PFSK-1 (cell line): Measurements from ENCODE around the gene MCM5.

Experiments used
- FOXP2 ChIP-seq: optimal IDR thresholded peaks from 2 replicates; pipeline ENCODE3; 2011; ENCODE audit warnings: borderline replicate concordance, control low read depth, inconsistent platforms; ENCODE audit not compliant: insufficient read depth; ENCODE audit errors: extremely low read length, extremely low read depth
- POLR2AphosphoS5 ChIP-seq: IDR thresholded peaks from 2 replicates; pipeline ENCODE4 v1.6.1; 2012; ENCODE audit warnings: low read depth, mild to moderate bottlenecking, control low read depth, low read length, moderate library complexity
- SIN3A ChIP-seq: IDR thresholded peaks from 2 replicates; pipeline ENCODE4 v1.6.1; 2012; ENCODE audit warnings: mild to moderate bottlenecking, low read length, moderate library complexity, borderline replicate concordance; ENCODE audit not compliant: insufficient read depth
- TAF1 ChIP-seq: IDR thresholded peaks from 2 replicates; pipeline ENCODE4 v1.6.1; 2012; ENCODE audit warnings: low read length, control low read depth, borderline replicate concordance; ENCODE audit not compliant: insufficient read depth
- TF ChIP-seq, protein P1 (sequence below), 2 experiments: IDR thresholded peaks; 2 replicates each; pipeline versions ENCODE4 v1.6.1 to v1.8.0; 2011 to 2012; ENCODE audit warnings: low read depth in 2 of 2, low read length in 2 of 2, control low read depth in 1 of 2, inconsistent platforms in 1 of 2, mild to moderate bottlenecking in 1 of 2, moderate library complexity in 1 of 2; ENCODE audit not compliant: insufficient read depth in 1 of 2

The MCM5 gene

GRCh38 chr22:35452810-35453743, 53.1 kb downstream of the MCM5 start:
- TF ChIP-seq POLR2AphosphoS5: no peak
- no peak for TF ChIP-seq TAF1
- no peak for TF ChIP-seq FOXP2
- TF ChIP-seq SIN3A: no peak
- TF ChIP-seq, protein P1, sequence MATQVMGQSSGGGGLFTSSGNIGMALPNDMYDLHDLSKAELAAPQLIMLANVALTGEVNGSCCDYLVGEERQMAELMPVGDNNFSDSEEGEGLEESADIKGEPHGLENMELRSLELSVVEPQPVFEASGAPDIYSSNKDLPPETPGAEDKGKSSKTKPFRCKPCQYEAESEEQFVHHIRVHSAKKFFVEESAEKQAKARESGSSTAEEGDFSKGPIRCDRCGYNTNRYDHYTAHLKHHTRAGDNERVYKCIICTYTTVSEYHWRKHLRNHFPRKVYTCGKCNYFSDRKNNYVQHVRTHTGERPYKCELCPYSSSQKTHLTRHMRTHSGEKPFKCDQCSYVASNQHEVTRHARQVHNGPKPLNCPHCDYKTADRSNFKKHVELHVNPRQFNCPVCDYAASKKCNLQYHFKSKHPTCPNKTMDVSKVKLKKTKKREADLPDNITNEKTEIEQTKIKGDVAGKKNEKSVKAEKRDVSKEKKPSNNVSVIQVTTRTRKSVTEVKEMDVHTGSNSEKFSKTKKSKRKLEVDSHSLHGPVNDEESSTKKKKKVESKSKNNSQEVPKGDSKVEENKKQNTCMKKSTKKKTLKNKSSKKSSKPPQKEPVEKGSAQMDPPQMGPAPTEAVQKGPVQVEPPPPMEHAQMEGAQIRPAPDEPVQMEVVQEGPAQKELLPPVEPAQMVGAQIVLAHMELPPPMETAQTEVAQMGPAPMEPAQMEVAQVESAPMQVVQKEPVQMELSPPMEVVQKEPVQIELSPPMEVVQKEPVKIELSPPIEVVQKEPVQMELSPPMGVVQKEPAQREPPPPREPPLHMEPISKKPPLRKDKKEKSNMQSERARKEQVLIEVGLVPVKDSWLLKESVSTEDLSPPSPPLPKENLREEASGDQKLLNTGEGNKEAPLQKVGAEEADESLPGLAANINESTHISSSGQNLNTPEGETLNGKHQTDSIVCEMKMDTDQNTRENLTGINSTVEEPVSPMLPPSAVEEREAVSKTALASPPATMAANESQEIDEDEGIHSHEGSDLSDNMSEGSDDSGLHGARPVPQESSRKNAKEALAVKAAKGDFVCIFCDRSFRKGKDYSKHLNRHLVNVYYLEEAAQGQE (IDR thresholded peaks at IDR 0.05; ENCODE audit: insufficient read depth in 1 of 2, low read depth in 2 of 2, low read length in 2 of 2): no peak

DNA sequence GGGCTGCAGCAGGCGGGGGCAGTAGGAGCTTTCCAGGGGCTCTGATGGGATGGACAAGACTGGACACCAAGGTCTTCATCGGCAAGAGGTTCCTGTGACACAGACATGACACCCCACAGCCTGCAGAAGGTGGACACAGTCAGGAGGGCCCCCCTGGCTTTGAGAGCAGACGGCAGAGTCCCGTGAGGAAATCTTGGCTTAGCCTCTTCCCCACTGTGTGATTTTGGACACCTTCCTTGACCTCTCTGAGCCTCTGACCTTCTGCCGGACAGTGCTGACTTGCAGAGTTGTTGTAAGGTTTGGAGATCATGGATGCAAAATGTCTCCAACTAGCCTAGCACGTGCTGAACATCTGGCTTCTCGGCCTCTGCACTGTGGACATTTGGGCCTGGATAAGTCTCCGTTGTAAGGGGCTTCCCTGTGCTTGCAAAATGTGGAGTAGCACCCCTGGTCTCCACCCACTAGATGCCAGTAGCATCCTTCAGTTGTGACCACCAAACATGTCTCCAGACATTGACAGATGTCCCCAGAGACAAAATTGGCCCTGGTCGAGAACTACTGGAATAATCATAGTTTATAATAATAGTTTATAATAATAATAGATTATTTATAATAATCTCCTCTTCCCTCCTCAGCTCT, 54.6 kb downstream of the MCM5 start:
- TF ChIP-seq TAF1 (no peak), POLR2AphosphoS5 (no peak)
- TF ChIP-seq, protein P1 (IDR thresholded peaks at IDR 0.05; ENCODE audit: insufficient read depth in 1 of 2, low read depth in 2 of 2, low read length in 2 of 2): no peak

DNA sequence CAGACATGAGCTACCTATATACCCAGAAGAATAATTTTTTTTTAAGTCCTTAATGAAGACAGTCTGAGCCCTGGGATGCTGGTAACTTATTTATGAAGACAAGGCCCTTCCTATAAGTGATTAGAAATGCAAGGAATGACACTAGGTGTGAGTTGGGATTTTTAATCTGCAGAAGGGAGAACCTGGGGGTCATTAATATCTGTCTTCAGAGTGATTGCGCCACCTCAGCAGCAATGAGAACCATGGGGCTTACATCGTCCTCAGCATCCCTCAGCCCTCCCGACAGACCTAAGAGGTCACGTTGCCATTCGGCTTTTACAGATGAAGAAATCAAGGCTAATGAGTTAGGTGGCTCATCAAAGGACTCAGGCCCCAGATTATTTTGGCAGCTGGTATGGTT, 55.6 kb downstream of the MCM5 start:
- TF ChIP-seq FOXP2 (no peak), SIN3A (no peak), POLR2AphosphoS5 (no peak), TAF1 (no peak)
- TF ChIP-seq, protein P1 (IDR thresholded peaks at IDR 0.05; ENCODE audit: insufficient read depth in 1 of 2, low read depth in 2 of 2, low read length in 2 of 2): no peak

DNA sequence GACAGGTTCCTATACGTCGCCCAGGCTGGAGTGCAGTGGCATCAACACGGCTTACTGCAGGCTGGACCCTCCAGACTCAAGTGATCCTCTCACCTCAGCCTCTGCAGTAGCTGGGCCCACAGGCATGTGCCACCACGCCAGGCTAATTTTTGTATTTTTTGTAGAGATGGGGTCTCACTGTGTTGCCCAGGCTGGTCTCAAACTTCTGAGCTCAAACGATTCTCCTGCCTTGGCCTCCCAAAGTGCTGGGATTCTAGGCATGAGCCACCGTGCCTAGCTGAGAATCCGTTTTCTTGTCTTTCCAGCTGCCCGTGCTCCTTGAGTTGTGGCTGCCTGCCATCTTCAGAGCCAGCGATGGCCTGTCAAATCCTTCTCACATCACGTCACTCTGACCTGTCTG, 56.8 kb downstream of the MCM5 start:
- TF ChIP-seq, protein P1 (IDR thresholded peaks at IDR 0.05; ENCODE audit: insufficient read depth in 1 of 2, low read depth in 2 of 2, low read length in 2 of 2): no peak
- TF ChIP-seq TAF1 (no peak), SIN3A (no peak), POLR2AphosphoS5 (no peak), FOXP2 (no peak)
